Bronchial epithelial cell (primary cell): Measurements from ENCODE around the gene CKAP4. TPM values are rescaled to one million over a fixed set of nuclear protein-coding genes. Genes with fewer than 3 reads are reported as not detected.

Experiments used
- DNase-seq: peaks from one replicate; pipeline ENCODE4 v3.0.0-alpha.2; 2010; ENCODE audit warnings: low read depth
- FAIRE-seq: peaks from 2 replicates; lab custom pipeline; 2011; peaks lifted over from hg19 to GRCh38; lab: Jason Lieb, UNC
- H3K27me3 ChIP-seq: 2 replicates; pipeline ENCODE4 v1.5.1; 2011; ENCODE audit warnings: low read length; ENCODE audit not compliant: control insufficient read depth, insufficient read depth
- H3K36me3 ChIP-seq: 2 replicates; pipeline ENCODE4 v1.5.1; 2011; ENCODE audit warnings: low read length; ENCODE audit not compliant: control insufficient read depth, insufficient read depth
- H3K4me3 ChIP-seq: 2 replicates; pipeline ENCODE4 v1.5.1; 2011; ENCODE audit warnings: mild to moderate bottlenecking, low read depth, low read length, control low read depth
- total RNA-seq: library from RNA; depleted of rRNA; stranded (reverse); fragments of >200 nt; gene quantifications from 2 replicates; pipeline ENCODE4 v1.2.1, GENCODE V29; 2014
- TF ChIP-seq, protein P1 (sequence below): IDR thresholded peaks from 2 replicates; pipeline ENCODE4 v1.5.1; 2011; ENCODE audit warnings: mild to moderate bottlenecking, moderate library complexity, low read length, control low read depth, inconsistent platforms; ENCODE audit not compliant: insufficient read depth, severe bottlenecking

CKAP4 gene
- 56.6 and 89.2 TPM in 2 replicates for total RNA-seq

- DNase-seq (peak; percentile 35), FAIRE-seq (no peak)
- Histone ChIP-seq H3K36me3 (no peaks in the 10 kb centered on the region), H3K4me3 (peak within 1 kb of the TSS; percentile 79), H3K27me3 (no peaks in the 10 kb centered on the region)
- TF ChIP-seq, protein P1, sequence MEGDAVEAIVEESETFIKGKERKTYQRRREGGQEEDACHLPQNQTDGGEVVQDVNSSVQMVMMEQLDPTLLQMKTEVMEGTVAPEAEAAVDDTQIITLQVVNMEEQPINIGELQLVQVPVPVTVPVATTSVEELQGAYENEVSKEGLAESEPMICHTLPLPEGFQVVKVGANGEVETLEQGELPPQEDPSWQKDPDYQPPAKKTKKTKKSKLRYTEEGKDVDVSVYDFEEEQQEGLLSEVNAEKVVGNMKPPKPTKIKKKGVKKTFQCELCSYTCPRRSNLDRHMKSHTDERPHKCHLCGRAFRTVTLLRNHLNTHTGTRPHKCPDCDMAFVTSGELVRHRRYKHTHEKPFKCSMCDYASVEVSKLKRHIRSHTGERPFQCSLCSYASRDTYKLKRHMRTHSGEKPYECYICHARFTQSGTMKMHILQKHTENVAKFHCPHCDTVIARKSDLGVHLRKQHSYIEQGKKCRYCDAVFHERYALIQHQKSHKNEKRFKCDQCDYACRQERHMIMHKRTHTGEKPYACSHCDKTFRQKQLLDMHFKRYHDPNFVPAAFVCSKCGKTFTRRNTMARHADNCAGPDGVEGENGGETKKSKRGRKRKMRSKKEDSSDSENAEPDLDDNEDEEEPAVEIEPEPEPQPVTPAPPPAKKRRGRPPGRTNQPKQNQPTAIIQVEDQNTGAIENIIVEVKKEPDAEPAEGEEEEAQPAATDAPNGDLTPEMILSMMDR: no peak
Measured at GRCh38 chr12:106247674-106248311, at the start of gene CKAP4. TSS of gene CKAP4 (minus strand) at chr12:106248020. CDS start at chr12:106247851, 169 bp downstream.

- Histone ChIP-seq H3K36me3 (no peaks in the 10 kb centered on the region), H3K4me3 (no peak overlapping the region), H3K27me3 (no peaks in the 10 kb centered on the region)
- TF ChIP-seq, protein P1: no peak
- FAIRE-seq (no peak), DNase-seq (no peak)
Measured at GRCh38 chr12:106297075-106297474, 49.3 kb upstream of the CKAP4 start.

DNA sequence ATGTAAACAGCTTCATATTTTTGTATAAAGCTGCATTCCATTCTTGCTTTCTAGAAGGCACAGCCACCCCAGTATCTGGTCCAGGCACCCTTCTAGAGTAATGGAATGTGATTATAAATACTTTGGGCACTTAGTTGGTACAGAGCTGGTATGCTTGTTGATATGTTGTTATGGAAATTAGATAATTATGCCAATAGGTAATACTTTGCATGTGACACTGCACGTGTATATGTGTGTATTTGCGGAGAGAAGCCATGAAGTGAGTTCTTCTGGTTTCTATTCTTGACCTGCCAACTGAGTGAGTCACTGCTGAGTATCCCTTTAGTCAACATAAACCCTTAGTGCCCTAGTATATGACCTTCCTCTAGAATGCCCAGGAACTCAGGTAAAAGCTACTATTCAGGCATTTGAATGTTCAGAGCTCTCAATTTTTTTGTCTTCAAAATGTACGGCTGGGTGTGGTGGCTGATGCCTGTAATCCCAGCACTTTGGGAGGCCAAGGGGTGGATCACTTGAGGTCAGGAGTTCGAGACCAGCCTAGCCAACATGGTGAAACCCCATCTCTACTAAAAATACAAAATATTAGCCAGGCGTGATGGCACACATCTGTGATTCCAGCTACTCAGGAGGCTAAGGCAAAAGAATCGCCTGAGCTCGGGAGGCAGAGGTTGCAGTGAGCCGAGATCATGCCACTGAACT is 48.5 kb upstream of the CKAP4 start:
- no peak for FAIRE-seq
- peak; percentile 97 for DNase-seq
- Histone ChIP-seq H3K27me3 (no peaks in the 10 kb centered on the region), H3K36me3 (no peaks in the 10 kb centered on the region), H3K4me3 (no peak overlapping the region)
- TF ChIP-seq, protein P1: no peak

DNA sequence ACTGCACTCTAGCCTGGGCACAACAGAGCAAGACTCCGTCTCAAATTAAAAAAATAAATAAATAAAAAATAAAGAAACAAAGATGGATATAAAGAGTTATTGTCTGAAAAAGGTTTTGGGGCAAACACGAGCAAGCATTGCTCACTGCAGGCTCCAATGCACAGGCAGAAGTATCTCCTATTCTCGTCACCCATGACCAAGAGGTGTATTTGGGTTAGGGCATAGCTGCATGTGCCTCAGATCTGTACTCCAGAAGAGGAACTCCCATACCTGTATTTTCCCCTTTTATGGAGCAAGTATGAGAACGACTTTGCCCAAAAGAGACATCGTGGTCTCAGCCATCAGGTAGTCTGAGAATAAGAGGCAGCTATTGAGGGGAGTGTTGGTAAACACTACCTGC is 44.5 kb upstream of the CKAP4 start:
- H3K4me3 ChIP-seq: no peak overlapping the region
- no peaks in the 10 kb centered on the region for H3K27me3 ChIP-seq
- FAIRE-seq (no peak), DNase-seq (no peak)
- TF ChIP-seq, protein P1: no peak
- no peaks in the 10 kb centered on the region for H3K36me3 ChIP-seq

- TF ChIP-seq, protein P1: no peak
- DNase-seq (peak; percentile 89), FAIRE-seq (no peak)
- H3K4me3 ChIP-seq: no peak overlapping the region
- no peaks in the 10 kb centered on the region for H3K36me3 ChIP-seq
- no peaks in the 10 kb centered on the region for H3K27me3 ChIP-seq
Measured at GRCh38 chr12:106291342-106291741, 43.5 kb upstream of the CKAP4 start.
